PC-3 (cell line): Measurements from ENCODE around the gene DHODH. TPM values are rescaled to one million over a fixed set of nuclear protein-coding genes. Genes with fewer than 3 reads are reported as not detected.
A peak's percentile ranks its signal among the peaks of the same experiment; 100 is the strongest.

ENCODE experiments used
- ATAC-seq: fragments of 200-7000 bp; cut with Tn5 transposase; 2 replicates; pipeline ENCODE4 v1.9.1; 2020; ENCODE audit warnings: mild to moderate bottlenecking, moderate library complexity
- BruUV-seq: library from RNA; stranded (reverse); fragments of 400-500 nt; replicated peaks from 2 replicates; lab custom pipeline; 2021; lab: Mats Ljungman, UMichigan
- CTCF ChIA-PET: fragments of 300-600 bp; sonication (Branson Sonifier 250); formaldehyde crosslinking; loops from one replicate; lab custom pipeline; 2022; ENCODE audit warnings: antibody characterized with exemption; lab: Charles Lee
- POLR2A ChIA-PET: fragments of 300-600 bp; sonication (Branson Sonifier 250); formaldehyde crosslinking; loops from one replicate; lab custom pipeline; 2022; ENCODE audit warnings: antibody characterized with exemption; ENCODE audit not compliant: unreplicated experiment; lab: Charles Lee
- DNase-seq: peaks from one replicate; pipeline ENCODE4 v3.0.0-alpha.2; 2015
- H2AFZ ChIP-seq: fragments of 300-600 bp; sonication (generic); 2 replicates; pipeline ENCODE4 v1.6.0; 2016; ENCODE audit warnings: antibody characterized with exemption, low read length
- H3F3A ChIP-seq: fragments of 300-600 bp; sonication (generic); one replicate; pipeline ENCODE4 v1.6.0; 2017; ENCODE audit warnings: antibody characterized with exemption, low read length, control low read depth, mild to moderate bottlenecking; ENCODE audit not compliant: unreplicated experiment
- H3K27ac ChIP-seq: fragments of 300-600 bp; sonication (generic); 2 replicates; pipeline ENCODE4 v1.5.1; 2016; ENCODE audit warnings: mild to moderate bottlenecking, low read length
- H3K27me3 ChIP-seq: fragments of 300-600 bp; sonication (generic); 2 replicates; pipeline ENCODE4 v1.6.1; 2016; ENCODE audit warnings: low read length, mixed read lengths
- H3K36me3 ChIP-seq: fragments of 300-600 bp; sonication (generic); 2 replicates; pipeline ENCODE4 v1.6.1; 2016; ENCODE audit warnings: low read depth, mixed run types, low read length, mixed read lengths
- H3K4me1 ChIP-seq: fragments of 300-600 bp; sonication (generic); 2 replicates; pipeline ENCODE4 v1.5.1; 2016; ENCODE audit warnings: low read length; ENCODE audit not compliant: insufficient read depth
- H3K4me2 ChIP-seq: fragments of 300-600 bp; sonication (generic); 2 replicates; pipeline ENCODE4 v1.6.0; 2016; ENCODE audit warnings: low read length
- H3K4me3 ChIP-seq: fragments of 300-600 bp; sonication (generic); 2 replicates; pipeline ENCODE4 v1.5.1; 2016; ENCODE audit warnings: mild to moderate bottlenecking, low read length, mixed read lengths
- H3K79me2 ChIP-seq: fragments of 300-600 bp; sonication (generic); 2 replicates; pipeline ENCODE4 v1.6.1; 2017; ENCODE audit warnings: low read length, mixed read lengths
- H3K9ac ChIP-seq: fragments of 300-600 bp; sonication (generic); 2 replicates; pipeline ENCODE4 v1.6.0; 2016; ENCODE audit warnings: mild to moderate bottlenecking, low read length
- H3K9me2 ChIP-seq: fragments of 300-600 bp; sonication (generic); replicated peaks from 2 replicates; pipeline ENCODE4 v1.6.1; 2016; ENCODE audit warnings: mixed run types, low read length, mixed read lengths
- H3K9me3 ChIP-seq: fragments of 300-600 bp; sonication (generic); 2 replicates; pipeline ENCODE4 v1.6.1; 2016; ENCODE audit warnings: low read length, mixed read lengths
- H4K20me1 ChIP-seq: fragments of 300-600 bp; sonication (generic); 2 replicates; pipeline ENCODE4 v1.6.1; 2016; ENCODE audit warnings: low read length, mixed read lengths
- CTCF ChIP-seq: fragments of 300-600 bp; sonication (generic); conservative IDR thresholded peaks from 2 replicates; pipeline ENCODE4 v1.5.1; 2017; ENCODE audit warnings: antibody characterized with exemption, low read depth, mild to moderate bottlenecking, low read length
- EZH2 ChIP-seq: fragments of 300-600 bp; sonication (generic); IDR thresholded peaks from one replicate; pipeline ENCODE4 v1.6.1; 2017; ENCODE audit warnings: antibody characterized with exemption, mild to moderate bottlenecking, low read length; ENCODE audit not compliant: unreplicated experiment
- EZH2phosphoT487 ChIP-seq: fragments of 300-600 bp; sonication (generic); IDR thresholded peaks from 2 replicates; pipeline ENCODE4 v1.6.1; 2018; ENCODE audit warnings: mild to moderate bottlenecking, antibody characterized with exemption, low read length, borderline replicate concordance
- intact Hi-C: fragments of 100-400 bp; cut with micrococcal nuclease; formaldehyde crosslinking; loops from 2 replicates; pipeline ENCODE4 v1.9.0; 2023
- total RNA-seq: library from RNA; depleted of rRNA; stranded (reverse); fragments of >200 nt; gene quantifications from 2 replicates; pipeline ENCODE4 v1.2.3, GENCODE V29; 2014

The DHODH gene
- total RNA-seq, 1 experiment from 2014 or later: 11.1 TPM

- no peaks in the 10 kb centered on the region for H3K36me3 ChIP-seq
- no peak overlapping the region for H3K27ac ChIP-seq
- CTCF ChIA-PET: no interaction called here
- no peaks in the 10 kb centered on the region for H3F3A ChIP-seq
- H3K9me2 ChIP-seq: no peaks in the 10 kb centered on the region
- H3K4me3 ChIP-seq: no peak overlapping the region
- no peaks in the 10 kb centered on the region for H4K20me1 ChIP-seq
- H3K4me1 ChIP-seq: no peaks in the 10 kb centered on the region
- ATAC-seq (peak; percentile 70), DNase-seq (peak; percentile 42)
- 0 out of 2 replicates have a peak, but pooled peaks cover 3% of the 10 kb centered on the region for H3K27me3 ChIP-seq
- H3K79me2 ChIP-seq: no peaks in the 10 kb centered on the region
- POLR2A ChIA-PET: no interaction called here
- H3K9me3 ChIP-seq: no peaks in the 10 kb centered on the region
- no peak overlapping the region for H2AFZ ChIP-seq
- intact Hi-C loops: loop anchor here (1.0 kb wide), 1 partner anchor 33 kb away; no protein-coding TSS in a partner anchor
- TF ChIP-seq EZH2phosphoT487 (no peak), CTCF (peak; percentile 65), EZH2 (no peak)
- H3K4me2 ChIP-seq: no peak overlapping the region
- BruUV-seq: no TSS peak
- no peak overlapping the region for H3K9ac ChIP-seq
These were observed 58.2 kb downstream of the DHODH start for GRCh38 chr16:72066747-72067146.

GRCh38 chr16:72068930-72069329 lies 60.4 kb downstream of the DHODH start:
- DNase-seq: no peak
- Histone ChIP-seq H3K9ac (no peak overlapping the region), H3K9me2 (no peaks in the 10 kb centered on the region), H3K27ac (no peak overlapping the region), H3K4me2 (no peak overlapping the region), H2AFZ (no peak overlapping the region), H3K4me3 (no peak overlapping the region), H3F3A (no peaks in the 10 kb centered on the region), H3K27me3 (no peaks in the 10 kb centered on the region), H3K36me3 (no peaks in the 10 kb centered on the region), H3K4me1 (no peaks in the 10 kb centered on the region), H4K20me1 (no peaks in the 10 kb centered on the region), H3K9me3 (no peaks in the 10 kb centered on the region), H3K79me2 (no peaks in the 10 kb centered on the region)
- no TSS peak for BruUV-seq
- TF ChIP-seq EZH2 (no peak), EZH2phosphoT487 (no peak), CTCF (no peak)
- no peak for ATAC-seq
- intact Hi-C loops: no loop called here
- CTCF ChIA-PET: interaction anchor here (0.6 kb wide), 1 partner anchor 9 kb away, joined by 4 read pairs; no protein-coding TSS in a partner anchor
- POLR2A ChIA-PET: no interaction called here

- POLR2A ChIA-PET: no interaction called here
- no peaks in the 10 kb centered on the region for H3K36me3 ChIP-seq
- no peak overlapping the region for H3K27ac ChIP-seq
- no peak overlapping the region for H2AFZ ChIP-seq
- H4K20me1 ChIP-seq: no peaks in the 10 kb centered on the region
- no peaks in the 10 kb centered on the region for H3K9me2 ChIP-seq
- H3K27me3 ChIP-seq: no peaks in the 10 kb centered on the region
- CTCF ChIA-PET: no interaction called here
- intact Hi-C loops: no loop called here
- no TSS peak for BruUV-seq
- no peak for TF ChIP-seq CTCF
- no peak overlapping the region for H3K4me2 ChIP-seq
- H3K4me3 ChIP-seq: no peak overlapping the region
- H3K9me3 ChIP-seq: no peaks in the 10 kb centered on the region
- no peaks in the 10 kb centered on the region for H3F3A ChIP-seq
- H3K79me2 ChIP-seq: no peaks in the 10 kb centered on the region
- H3K4me1 ChIP-seq: no peaks in the 10 kb centered on the region
- ATAC-seq: no peak
- H3K9ac ChIP-seq: no peak overlapping the region
- no peak for DNase-seq
These were observed 64.2 kb downstream of the DHODH start for GRCh38 chr16:72072514-72073342.
